GM19438 (cell line): ENCODE data around the gene KRT79.
"Not testable (repeated sequence)": the region's sequence is repeated elsewhere in the genome, so short reads cannot be mapped to it uniquely, and the experiment has no call there.

Experiments
- ATAC-seq: cut with Tn5 transposase; IDR thresholded peaks from one replicate; pipeline ENCODE4 v1.9.1; 2021; ENCODE audit warnings: low read depth; ENCODE audit not compliant: unreplicated experiment

The KRT79 gene

GRCh38 chr12:52861511-52861910 lies 27.4 kb upstream of the KRT79 start:
- no peak for ATAC-seq

DNA sequence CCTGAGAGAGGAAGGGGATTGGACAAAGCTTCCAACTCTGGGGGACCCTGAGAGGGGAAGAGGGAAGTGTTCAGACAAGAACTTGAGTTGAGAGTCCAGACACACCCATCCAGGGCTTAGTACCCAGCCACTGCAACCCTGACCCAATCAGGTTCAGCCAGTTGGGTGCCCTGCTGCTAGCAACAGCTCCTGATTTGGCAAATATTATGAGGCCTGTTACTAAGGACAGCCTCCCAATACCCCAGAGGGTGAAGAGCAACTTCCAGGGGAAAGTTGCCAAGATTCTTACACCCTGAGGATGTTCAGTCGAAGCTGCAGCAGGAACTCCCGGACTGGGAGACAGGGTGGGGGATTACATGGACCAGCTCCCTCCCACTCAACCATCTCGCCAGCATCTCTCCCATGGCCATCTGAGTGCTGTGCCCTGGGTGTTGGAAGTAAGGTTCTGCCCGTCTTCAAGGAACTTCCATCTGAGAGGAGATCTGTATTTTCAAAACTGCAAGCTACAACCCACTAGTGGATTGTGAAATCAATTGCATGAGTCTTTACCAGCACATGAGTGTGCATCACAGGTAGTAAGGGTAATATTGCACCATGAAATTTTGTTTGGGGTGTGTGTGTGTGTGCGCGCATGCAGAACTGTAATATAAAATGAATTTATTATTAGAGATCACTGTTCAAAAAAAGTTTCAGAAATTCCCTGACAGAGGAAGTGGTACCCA lies 26.2 kb upstream of the KRT79 start:
- ATAC-seq: no peak

DNA sequence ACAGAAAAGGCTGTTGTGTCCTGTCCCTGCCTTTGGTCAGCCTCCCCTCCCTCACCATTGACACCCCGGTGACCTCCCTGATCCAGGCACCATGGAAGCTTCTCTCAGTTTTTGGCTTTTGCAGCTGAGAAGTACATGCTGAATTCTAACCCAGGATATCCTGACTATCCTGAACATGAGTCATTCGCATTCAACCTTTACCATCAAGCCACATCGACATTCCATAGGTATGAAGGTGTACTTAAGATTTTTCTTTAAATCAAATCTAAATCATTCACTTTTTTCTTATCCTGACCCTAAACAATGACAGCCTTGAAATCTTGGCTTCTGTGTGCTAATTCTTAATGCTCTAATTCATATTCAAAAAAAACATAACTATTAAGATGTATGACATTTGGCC lies 23.4 kb upstream of the KRT79 start:
- ATAC-seq: no peak

DNA sequence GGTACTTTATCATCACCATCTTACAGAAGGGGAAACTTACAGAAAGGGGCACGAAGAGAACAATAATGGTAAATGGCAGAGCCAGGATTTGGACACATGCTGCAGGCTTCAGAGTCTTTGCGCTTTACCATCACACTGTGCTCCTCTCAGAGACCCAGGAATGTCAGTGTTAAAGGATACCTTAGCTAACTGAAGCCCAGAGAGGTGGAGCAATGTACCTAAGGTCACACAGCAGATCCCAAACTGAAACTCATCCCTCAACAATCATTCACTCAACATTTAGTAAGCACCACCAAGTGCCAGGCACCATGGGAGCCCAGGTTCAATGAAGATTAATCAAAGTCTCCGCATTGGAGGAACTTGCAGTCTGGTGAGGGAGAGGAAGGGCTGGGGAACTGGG lies 22.7 kb upstream of the KRT79 start:
- no peak for ATAC-seq

- ATAC-seq: not testable (repeated sequence)
These were observed 22.0 kb upstream of the KRT79 start for GRCh38 chr12:52856077-52856476.

- no peak for ATAC-seq
These were observed 17.7 kb upstream of the KRT79 start for GRCh38 chr12:52851787-52852186.

- no peak for ATAC-seq
These were observed 16.6 kb upstream of the KRT79 start for GRCh38 chr12:52850681-52851080.

GRCh38 chr12:52849511-52849910 lies 15.4 kb upstream of the KRT79 start:
- no peak for ATAC-seq

DNA sequence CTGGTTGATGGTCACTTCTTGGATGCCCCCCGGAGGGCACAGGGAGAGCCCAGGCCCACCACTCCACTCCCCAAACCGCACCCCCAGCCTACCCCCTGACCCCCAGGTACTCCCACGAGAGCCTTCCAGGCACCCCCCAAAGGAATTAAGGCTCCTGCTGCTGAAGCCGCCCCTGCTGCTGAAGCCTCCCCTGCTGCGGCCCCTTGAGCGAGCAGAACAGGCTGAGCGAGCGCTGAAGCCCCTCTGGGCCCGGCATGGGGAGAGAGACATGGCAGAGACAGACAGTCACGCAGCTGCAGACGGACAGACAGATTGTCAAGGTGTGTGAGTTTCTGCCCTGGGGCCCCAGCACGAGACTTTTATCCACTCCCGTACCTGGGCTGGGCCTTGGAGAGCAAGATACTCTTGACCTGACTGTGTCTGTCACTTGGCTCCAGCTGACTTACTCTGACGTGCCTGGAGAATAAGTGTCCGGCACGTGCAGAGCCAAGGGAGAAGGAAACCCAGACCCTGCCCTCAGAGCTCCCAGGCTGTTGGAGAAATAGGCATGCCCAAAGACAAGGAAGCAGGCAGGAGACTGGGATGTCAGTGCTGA lies 14.6 kb upstream of the KRT79 start, which contains the start of gene KRT78:
TSS of gene KRT78 (minus strand) at position 334 of the 595 bp plus-strand sequence. CDS start at position 270, 64 bp downstream.
- ATAC-seq: no peak

DNA sequence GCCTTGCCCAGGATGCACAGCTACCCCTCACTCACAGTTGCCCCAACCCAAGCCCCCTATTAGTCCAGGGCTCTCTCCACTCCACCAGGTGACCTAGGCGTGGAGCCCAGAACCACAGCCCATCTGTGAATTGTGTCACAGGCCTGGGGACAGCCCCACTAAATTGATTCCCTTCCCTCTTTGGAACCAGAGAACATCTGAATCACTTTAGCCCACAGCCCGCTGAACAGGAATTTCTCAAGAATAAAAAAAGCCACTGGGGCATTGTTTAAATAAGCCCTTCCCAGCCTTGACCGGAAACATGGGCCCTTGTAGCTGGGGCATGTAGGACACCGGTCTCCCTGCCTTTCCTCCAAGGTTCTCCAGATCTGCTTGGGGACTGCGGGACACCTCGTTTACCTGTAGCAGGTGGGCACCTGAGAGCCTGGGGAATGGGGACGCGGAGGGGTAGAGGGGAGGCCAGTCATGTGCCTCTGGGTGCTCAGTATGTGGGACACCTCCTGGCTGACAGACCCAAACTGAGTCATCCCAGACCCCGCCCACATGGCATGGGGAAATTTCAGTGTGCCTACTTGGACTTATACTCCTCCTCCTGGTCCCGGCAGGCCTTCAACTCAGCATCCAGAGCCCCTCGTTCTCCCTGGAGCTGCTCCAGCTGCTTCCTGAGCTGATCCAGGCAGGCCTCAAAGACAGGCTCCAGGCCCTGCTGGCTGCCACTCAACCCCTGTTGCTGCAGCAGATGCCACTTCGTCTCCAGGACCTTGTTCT lies 13.4 kb upstream of the KRT79 start:
- no peak for ATAC-seq

DNA sequence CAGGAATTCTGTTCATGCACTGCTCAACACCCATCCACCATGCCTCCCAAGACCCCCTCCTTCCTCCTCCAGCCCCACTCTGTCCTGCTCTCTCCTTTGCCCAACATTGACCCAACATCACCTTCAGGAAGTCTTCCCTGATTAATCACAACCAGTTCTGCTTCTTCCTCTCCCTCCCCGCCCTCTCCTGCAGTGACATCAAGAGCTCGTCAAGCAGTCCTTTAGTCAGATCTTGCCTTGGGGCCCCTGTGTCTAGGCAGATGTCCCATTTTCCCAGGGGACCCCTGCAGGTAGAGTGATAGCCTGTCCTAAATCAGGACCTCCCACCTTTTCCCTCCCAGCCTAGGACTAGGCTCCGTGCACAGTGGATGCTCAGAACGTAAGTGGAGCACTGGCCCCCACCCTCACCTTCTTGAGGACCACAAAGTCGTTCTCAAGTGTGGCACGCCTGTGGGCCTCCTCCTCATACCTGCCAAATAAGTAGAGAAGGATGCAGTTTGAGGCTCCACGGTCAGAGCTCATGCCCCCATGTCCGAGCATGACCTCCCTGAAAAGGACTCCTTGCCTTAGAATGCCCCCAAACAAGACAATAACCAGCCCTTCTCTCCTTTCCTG lies 12.4 kb upstream of the KRT79 start:
- ATAC-seq: no peak

DNA sequence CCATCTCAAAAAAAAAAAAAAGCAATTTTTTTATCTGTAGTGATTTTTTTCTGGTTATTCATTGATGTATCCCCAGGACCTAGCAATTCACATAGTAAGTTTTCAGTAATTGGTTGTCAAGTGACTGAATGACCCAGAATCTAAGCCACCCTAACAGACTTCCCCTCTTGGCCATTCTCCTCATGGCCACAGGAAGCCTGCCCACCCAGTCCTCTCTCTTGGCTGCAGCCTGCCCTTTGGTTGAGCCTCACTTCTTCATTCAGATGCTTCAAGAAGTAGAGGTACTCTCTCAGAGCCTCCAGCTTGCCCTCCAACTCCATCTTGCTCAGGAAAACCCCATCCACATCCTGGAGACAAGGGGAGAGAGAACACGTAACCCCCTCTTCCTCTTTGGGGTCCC lies 11.8 kb upstream of the KRT79 start:
- no peak for ATAC-seq

- no peak for ATAC-seq
These were observed 10.3 kb upstream of the KRT79 start for GRCh38 chr12:52844386-52844785.

GRCh38 chr12:52839436-52840105 lies 5.5 kb upstream of the KRT79 start:
- ATAC-seq: no peak

DNA sequence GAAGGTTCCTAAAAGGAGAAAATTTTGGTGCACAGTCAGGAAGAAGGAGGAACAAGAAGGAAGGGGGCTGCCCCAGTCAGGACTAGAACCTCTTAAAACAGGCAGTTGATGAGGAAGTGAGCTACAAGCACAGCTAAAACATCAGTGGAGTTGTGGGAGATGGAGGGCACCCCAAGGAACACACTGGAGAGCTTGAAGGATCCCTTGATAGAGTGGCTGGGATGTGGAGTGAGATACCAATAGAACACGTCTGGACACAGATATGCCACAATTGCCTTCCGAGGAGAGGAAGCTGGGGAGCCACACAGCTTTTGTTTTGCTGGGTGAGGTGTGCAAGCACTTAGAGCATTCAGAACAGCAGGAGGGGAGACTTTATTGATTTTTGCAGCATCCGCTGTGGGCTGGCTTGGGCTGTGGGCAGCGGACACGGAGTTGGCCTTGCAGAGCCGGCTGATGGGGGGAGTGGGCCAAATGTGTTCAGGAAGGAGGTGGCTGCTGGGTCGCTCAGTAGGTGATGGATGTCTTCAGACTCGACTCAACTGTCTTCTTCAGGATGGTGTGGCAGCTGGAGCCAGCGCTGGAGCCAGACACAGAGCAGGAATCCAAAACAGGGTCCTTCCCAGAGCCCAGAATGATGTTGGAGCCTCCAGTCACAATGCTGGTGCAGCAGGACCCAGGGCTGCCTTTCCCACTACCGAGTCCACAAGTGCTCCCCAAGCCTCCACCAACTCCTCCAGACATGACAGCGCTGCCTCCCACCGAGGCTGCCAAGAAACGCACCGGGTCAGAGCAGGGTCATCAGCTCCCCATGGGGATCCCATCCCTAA lies 4.7 kb upstream of the KRT79 start:
- ATAC-seq: no peak

DNA sequence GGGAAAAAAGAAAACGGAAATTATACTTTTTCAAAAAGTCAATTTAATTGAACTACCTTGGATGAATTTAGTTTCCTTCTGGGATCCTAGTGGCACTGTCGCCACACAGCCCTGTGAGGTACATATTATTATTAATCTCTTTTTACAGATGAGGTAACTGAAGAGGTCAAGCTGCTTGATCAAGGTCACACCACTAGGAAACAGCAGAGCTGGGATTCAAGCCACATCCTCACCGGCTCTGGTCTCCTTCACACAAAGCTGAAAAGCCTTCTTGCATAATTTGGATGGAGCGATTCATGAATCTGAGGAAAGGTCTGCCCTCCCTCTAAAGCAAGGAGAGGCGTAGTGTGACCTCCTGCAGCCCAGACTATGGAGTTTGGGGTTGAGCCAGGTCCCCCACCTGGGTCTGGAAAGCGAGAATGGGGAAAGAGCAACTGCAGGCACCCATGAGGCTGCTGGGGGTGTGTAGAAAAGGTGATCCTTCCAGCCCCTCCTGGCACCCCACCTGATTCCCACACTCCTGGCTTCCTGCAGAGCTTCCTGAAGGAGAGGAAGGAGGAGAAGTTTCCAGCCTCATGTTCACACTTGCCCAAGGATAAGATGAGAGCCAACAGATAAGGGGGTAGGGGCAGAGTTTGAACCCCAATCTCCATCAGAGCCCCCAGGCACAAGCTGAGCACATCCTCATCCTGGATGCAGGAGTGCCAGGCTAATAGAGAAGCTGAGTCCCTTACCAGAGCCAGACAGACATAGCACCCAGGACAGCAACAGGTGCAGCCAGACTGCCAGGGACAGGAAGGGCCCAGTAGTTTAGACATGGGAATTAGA lies 3.9 kb upstream of the KRT79 start:
- no peak for ATAC-seq

DNA sequence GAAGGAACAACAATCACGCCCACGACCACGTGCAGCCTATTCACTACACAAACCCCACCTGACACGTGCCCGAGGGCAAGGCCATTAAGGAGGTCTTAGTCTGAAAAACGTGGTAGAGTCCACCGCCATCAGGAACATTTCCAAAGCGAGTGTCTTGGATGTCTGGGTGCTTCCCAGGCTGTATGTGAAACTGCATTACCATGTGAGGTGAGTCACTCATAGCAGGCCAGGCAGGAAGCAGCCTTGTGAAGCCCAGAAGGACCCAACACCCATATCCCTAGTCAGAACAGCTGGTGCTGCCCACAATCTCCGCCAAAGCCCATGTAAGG lies 3.3 kb upstream of the KRT79 start:
- no peak for ATAC-seq

GRCh38 chr12:52836491-52837412 lies 2.6 kb upstream of the KRT79 start:
- ATAC-seq: no peak
